IPS-18a (cell line): ENCODE data around the gene C3orf18.
A peak's percentile ranks its signal among the peaks of the same experiment; 100 is the strongest.
"Not testable (repeated sequence)": the region's sequence is repeated elsewhere in the genome, so short reads cannot be mapped to it uniquely, and the experiment has no call there.

ENCODE experiments used
- H3K27ac ChIP-seq: one replicate; pipeline ENCODE4 v1.5.1; 2013; ENCODE audit warnings: low read length
- H3K27me3 ChIP-seq: one replicate; pipeline ENCODE4 v1.6.1; 2013; ENCODE audit warnings: mild to moderate bottlenecking, low read length; ENCODE audit not compliant: control insufficient read depth, insufficient read depth
- H3K36me3 ChIP-seq: one replicate; pipeline ENCODE4 v1.6.1; 2013; ENCODE audit warnings: low read depth, low read length; ENCODE audit not compliant: control insufficient read depth
- H3K4me1 ChIP-seq: one replicate; pipeline ENCODE4 v1.6.1; 2013; ENCODE audit warnings: low read depth, low read length; ENCODE audit not compliant: control insufficient read depth
- H3K4me3 ChIP-seq: one replicate; pipeline ENCODE4 v1.5.1; 2013; ENCODE audit warnings: low read length
- H3K9ac ChIP-seq: one replicate; pipeline ENCODE4 v1.6.1; 2013; ENCODE audit warnings: mild to moderate bottlenecking, low read length, moderate library complexity
- H3K9me3 ChIP-seq: one replicate; pipeline ENCODE4 v1.6.1; 2013; ENCODE audit warnings: low read depth, low read length; ENCODE audit not compliant: control insufficient read depth

Gene C3orf18

DNA sequence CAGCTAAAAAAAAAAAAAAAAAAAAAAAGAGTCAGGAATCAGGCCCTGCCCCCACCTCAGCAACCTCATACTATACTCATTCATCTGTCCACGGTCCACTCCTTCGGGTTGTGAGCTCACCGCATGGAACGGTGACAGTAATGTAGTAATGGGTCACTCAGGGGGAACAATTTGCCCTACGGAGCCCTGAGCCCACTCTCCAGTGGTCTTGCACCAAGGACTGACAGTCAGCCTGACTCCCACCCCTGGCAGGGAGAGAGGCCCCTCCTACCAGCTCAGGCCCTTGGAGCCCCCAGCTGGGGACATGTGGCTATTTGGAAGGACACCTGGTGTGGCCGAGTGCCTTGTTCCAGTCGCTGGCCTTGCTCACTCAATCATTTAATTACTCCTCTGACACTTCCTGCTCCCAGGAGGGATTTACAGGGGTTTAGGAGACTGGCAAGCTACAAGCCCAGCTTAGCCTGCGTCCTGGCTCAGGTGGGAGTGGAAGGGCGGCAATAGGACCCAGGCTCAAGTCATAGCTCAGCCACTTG, 44.2 kb downstream of the C3orf18 start:
- Histone ChIP-seq H3K27me3 (no peaks in the 10 kb centered on the region), H3K9ac (no peak overlapping the region), H3K27ac (no peak overlapping the region), H3K9me3 (no peaks in the 10 kb centered on the region), H3K4me3 (no peak overlapping the region), H3K36me3 (no peaks in the 10 kb centered on the region), H3K4me1 (peaks cover 29% of the 10 kb centered on the region)

DNA sequence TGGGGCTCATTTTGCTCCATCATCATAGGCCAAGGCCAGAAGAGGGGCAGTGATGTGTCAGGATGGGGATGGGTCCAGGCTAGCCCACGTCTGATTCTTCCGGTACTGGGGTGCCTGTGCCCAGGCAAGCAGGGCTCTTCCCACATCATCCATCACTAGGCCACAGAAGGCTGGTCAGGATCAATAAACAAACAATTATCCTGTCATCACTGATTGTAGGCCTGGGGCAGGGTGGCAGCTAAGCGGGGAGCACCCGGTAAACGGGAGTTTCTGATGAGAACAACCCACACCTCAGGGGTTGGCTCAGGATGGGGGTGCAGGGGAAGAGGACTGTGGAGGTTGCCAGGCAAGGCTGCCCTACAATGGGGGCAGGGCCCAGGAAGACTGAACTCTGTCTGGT, 46.0 kb downstream of the C3orf18 start:
- Histone ChIP-seq H3K9me3 (no peaks in the 10 kb centered on the region), H3K27ac (no peak overlapping the region), H3K9ac (no peak overlapping the region), H3K27me3 (no peaks in the 10 kb centered on the region), H3K36me3 (no peaks in the 10 kb centered on the region), H3K4me3 (no peak overlapping the region), H3K4me1 (peaks cover 40% of the 10 kb centered on the region)

DNA sequence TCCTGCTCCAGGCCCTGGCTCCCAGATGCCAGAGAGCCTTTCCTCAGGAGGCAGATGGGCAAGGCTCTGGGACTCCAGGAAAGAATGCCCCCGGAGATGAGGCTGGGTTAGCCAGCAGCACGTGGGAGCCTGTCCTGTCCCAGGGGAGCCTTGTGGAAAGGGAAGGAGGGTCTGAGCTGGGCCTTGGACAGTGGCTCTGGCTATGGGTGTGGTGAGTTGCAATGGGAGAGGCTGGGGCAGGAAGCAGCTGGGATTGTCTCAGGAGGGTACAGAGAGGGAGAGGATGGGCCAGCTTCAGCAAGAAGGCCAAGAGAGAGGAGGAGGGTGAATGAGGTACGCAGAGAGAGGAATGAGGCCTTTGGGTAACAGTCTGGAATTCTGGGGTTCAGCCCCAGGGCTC, 46.7 kb downstream of the C3orf18 start:
- Histone ChIP-seq H3K36me3 (no peaks in the 10 kb centered on the region), H3K27ac (no peak overlapping the region), H3K4me3 (no peak overlapping the region), H3K27me3 (no peaks in the 10 kb centered on the region), H3K9me3 (no peaks in the 10 kb centered on the region), H3K9ac (no peak overlapping the region), H3K4me1 (peaks cover 46% of the 10 kb centered on the region)

DNA sequence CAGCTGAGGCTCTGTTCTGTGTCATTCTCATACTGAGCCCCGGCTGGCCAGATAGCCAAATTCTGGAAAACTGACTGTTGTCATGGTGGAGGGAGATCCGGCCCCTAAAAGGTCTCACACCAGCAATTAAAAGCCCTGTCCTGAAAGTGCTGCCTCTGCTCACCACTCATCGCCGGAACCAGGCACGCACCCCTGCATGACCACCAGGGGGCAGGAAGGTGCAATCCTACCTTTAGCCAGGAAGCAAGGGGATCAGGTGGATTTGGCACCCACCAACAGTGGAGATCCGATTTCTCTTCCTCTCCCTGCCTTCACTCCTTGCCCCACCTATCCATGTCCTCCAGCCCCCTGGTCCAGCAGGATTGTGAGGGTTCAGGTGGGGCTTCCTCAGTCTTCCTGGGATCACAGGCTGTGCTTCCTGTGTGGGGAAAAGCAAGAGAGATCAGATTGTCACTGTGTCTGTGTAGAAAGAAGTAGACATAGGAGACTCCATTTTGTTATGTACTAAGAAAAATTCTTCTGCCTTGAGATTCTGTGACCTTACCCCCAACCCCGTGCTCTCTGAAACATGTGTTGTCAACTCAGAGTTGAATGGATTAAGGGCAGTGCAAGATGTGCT, 48.0 kb downstream of the C3orf18 start:
- Histone ChIP-seq H3K9ac (no peak overlapping the region), H3K4me1 (peaks cover 54% of the 10 kb centered on the region), H3K27ac (no peak overlapping the region), H3K9me3 (no peaks in the 10 kb centered on the region), H3K4me3 (no peak overlapping the region), H3K36me3 (no peaks in the 10 kb centered on the region), H3K27me3 (no peaks in the 10 kb centered on the region)

DNA sequence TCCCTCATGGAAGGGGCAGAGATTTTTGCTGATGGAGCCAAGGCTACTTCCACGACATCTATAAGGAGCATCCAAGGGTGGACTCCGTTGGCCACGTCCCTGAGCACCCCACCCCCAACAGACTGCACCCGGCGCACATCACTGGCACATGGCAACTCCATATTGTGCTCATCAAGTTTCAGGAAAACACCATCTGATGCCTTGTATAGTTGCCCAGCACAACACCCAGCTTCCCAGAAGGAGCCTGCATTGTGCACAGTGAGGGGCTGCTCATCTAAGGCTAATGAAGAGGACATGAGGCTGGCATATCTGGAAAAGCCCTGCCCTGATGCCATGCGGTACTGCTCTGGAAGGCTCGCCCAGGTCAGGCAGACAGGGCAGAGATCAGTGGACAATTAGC, 49.1 kb downstream of the C3orf18 start:
- Histone ChIP-seq H3K4me3 (no peak overlapping the region), H3K4me1 (peaks cover 54% of the 10 kb centered on the region), H3K9me3 (no peaks in the 10 kb centered on the region), H3K9ac (no peak overlapping the region), H3K27ac (no peak overlapping the region), H3K27me3 (no peaks in the 10 kb centered on the region), H3K36me3 (no peaks in the 10 kb centered on the region)

DNA sequence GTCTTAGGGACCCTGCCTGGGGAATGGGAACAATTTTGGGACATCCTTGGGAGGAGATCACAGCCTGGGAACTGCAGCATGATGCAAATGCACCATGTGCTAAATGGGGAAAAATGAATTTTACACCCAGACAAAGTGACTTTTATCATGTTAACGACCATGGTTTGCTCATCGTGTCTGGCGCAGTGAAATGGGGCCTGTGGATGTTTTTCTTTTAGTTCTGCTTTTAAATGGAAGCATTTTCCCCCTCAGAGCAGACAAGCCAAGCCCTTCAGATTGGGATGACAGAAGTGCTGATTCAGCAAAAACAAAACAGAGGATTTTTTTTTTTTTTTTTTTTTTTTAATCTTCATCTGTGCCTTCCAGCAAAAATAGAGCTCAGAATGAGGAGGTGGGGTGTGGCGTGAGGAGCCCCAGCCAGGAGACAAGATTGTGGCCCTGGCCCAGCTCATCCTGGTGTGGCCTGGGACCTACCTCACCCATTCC, 49.8 kb downstream of the C3orf18 start:
- peaks cover 54% of the 10 kb centered on the region for H3K4me1 ChIP-seq
- no peaks in the 10 kb centered on the region for H3K27me3 ChIP-seq
- H3K27ac ChIP-seq, result no peak overlapping the region
- no peak overlapping the region for H3K9ac ChIP-seq
- no peaks in the 10 kb centered on the region for H3K9me3 ChIP-seq
- H3K4me3 ChIP-seq, result no peak overlapping the region
- no peaks in the 10 kb centered on the region for H3K36me3 ChIP-seq

DNA sequence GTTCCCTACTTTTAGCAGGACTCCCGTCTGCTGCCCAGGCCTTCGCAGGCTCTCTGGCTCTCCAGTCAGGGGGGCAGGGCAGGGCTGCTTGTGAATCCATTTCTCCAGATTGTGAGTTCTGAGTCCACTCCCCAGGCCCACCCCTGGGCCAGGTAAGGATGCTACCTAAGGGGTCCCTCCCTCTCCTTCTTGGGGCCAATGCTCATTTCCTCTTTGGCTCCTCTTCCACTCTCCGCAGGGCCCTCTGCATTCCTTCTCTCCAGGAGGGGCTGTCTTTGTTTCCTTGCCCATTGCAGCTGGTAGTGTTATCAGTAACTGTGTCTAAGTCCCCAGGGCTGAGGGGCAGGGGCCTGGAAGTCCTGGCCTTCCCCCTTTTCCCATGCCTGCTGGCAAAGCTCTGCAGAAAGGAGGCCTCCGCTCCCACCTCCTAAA, 51.1 kb downstream of the C3orf18 start:
- Histone ChIP-seq H3K4me1 (peaks cover 52% of the 10 kb centered on the region), H3K4me3 (peak overlapping the region; percentile 48), H3K27me3 (no peaks in the 10 kb centered on the region), H3K36me3 (no peaks in the 10 kb centered on the region), H3K9ac (peak overlapping the region; percentile 28), H3K27ac (no peak overlapping the region), H3K9me3 (no peaks in the 10 kb centered on the region)

DNA sequence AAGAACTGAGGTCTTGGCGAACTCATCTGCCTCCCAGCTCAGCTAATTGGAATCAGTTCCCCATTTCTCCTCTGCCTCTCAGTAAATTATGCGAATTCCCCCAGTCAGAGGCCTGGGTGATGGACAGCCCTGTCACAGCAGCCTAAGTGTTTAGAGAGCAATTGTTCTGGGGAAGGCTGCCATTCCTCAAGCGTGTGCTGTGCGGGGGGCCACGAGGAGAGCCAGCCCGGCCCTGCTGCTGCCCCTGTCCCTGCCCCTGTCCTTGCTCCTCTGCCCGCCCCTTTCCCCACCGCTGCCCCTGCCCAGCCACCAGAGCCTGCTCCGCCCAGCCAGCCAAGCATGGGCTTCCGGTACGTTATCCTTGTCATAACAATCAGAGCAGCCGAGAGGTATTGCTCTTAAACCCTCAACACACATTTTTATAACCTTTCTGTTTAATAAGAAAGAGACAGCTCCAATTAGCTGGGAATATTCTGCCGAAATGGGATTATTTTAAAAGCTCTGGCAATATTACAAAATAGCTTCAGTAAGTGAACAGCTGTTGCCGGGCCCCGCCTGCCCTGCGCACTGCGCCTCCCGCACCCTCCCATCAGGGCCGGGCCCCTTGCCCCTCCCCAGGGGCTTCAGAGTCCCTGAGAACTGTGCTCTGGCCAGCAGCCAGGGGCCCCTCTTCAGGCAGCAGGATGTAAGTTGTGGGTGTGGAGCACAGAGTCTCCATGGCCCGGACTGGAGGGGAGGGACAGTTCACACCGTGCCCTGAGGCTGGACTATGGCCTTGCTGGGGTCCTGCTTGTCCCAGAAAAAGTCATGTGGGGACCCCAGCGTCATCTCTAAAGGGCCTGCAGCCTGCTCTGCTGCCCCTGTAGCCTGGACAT, 51.7 kb downstream of the C3orf18 start:
- H3K27ac ChIP-seq, result peak overlapping the region; percentile 27
- no peaks in the 10 kb centered on the region for H3K27me3 ChIP-seq
- no peaks in the 10 kb centered on the region for H3K9me3 ChIP-seq
- peaks cover 46% of the 10 kb centered on the region for H3K4me1 ChIP-seq
- H3K36me3 ChIP-seq, result no peaks in the 10 kb centered on the region
- H3K4me3 ChIP-seq, result peak overlapping the region; percentile 48
- peak overlapping the region; percentile 28 for H3K9ac ChIP-seq

DNA sequence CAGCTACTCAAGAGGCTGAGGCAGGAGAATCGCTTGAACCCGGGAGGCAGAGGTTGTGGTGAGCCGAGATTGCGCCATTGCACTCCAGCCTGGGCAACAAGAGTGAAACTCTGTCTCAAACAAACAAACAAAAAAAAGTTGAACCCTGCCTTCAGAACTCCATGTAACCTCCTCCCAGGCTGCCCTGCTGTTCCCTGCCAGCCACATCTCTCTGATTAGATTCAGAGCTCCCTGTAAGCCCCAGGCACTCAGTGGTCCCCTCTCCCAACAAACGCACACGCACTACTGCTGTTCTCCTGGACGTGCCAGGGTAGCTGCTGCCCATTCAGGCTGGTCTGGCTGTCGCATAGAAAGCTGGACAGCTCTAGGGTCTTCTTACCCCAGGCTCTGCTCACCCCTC, 54.6 kb downstream of the C3orf18 start:
- H3K9ac ChIP-seq, H3K9me3 ChIP-seq, H3K4me3 ChIP-seq, H3K36me3 ChIP-seq, H3K27me3 ChIP-seq, H3K27ac ChIP-seq: not testable (repeated sequence)
- peaks cover 34% of the 10 kb centered on the region for H3K4me1 ChIP-seq

DNA sequence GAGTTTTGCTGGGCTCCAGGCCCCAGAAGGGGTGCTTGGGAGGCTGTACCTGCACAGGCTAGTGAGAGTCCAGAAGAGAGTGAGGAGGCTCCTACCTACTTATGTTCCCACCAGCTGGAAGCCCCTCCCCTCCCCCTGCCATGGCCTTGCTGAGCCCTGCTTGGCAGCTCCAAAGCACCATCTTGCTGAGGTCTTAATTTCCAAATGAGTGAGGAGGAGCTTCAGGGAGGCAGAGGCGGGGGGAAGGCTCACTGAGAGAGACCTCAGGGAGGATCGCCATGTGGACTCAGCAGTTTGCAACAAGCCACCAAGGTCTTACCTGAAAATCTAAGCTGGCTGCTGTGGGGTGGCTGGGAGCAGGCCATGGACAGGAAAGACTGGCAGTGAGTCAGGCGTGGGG, 55.4 kb downstream of the C3orf18 start:
- H3K9me3 ChIP-seq, result no peaks in the 10 kb centered on the region
- H3K27me3 ChIP-seq, result no peaks in the 10 kb centered on the region
- no peak overlapping the region for H3K9ac ChIP-seq
- peaks cover 29% of the 10 kb centered on the region for H3K4me1 ChIP-seq
- H3K36me3 ChIP-seq, result no peaks in the 10 kb centered on the region
- H3K4me3 ChIP-seq, result no peak overlapping the region
- no peak overlapping the region for H3K27ac ChIP-seq

DNA sequence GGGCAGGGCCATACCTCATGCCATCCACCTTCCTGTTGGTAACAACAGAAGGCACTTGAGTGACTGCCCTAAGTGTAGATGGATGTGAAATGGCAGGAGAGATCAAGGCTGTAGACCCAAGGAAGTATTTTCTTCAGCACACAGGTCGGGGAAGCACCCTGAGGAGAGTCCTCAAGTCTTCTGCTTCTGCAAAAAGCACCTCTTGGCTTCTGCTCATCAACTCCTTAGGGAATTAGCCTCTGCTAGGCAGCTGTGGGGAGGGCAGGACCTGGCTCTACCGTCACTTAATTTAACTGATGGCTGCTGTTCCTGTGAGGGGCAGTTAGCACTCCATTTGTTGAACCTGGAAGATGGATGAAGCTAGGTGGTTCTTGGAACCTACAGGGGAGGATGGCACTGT, 57.2 kb downstream of the C3orf18 start:
- Histone ChIP-seq H3K9me3 (no peaks in the 10 kb centered on the region), H3K27ac (no peak overlapping the region), H3K27me3 (peaks cover 3% of the 10 kb centered on the region), H3K9ac (no peak overlapping the region), H3K4me1 (peaks cover 11% of the 10 kb centered on the region), H3K4me3 (no peak overlapping the region), H3K36me3 (no peaks in the 10 kb centered on the region)
